ENCODE results near the gene JMJD6.
"Not testable (repeated sequence)": the region's sequence is repeated elsewhere in the genome, so short reads cannot be mapped to it uniquely, and the experiment has no call there.

Gene JMJD6

GRCh38 chr17:76727745-76728456, 1.5 kb upstream of the JMJD6 start:
- no peak for TF ChIP-seq CTCF (IDR thresholded peaks at IDR 0.05; ENCODE audit: low read length, missing control alignments)
- H3K4me3 ChIP-seq (replicated peaks; ENCODE audit: low read depth, low read length): peak overlapping the region; percentile 86
- DNase-seq (ENCODE audit: low read depth): no peak

- peak within 1 kb of the TSS; percentile 86 for H3K4me3 ChIP-seq (replicated peaks; ENCODE audit: low read depth, low read length)
- peak; percentile 57 for TF ChIP-seq CTCF (IDR thresholded peaks at IDR 0.05; ENCODE audit: low read length, missing control alignments)
- peak; percentile 80 for DNase-seq (ENCODE audit: low read depth)
These were observed 641 bp upstream of the JMJD6 start, which contains the start of gene METTL23 for GRCh38 chr17:76726776-76727718. TSS of gene METTL23 (plus strand) at chr17:76726839. CDS start at chr17:76729711, 2,872 bp downstream.

- DNase-seq (ENCODE audit: low read depth): peak; percentile 28
- no peak for TF ChIP-seq CTCF (IDR thresholded peaks at IDR 0.05; ENCODE audit: low read length, missing control alignments)
- H3K4me3 ChIP-seq (replicated peaks; ENCODE audit: low read depth, low read length): peak overlapping the region; percentile 86
These were observed 701 bp downstream of the JMJD6 start for GRCh38 chr17:76725580-76726230.

GRCh38 chr17:76723812-76724211, 2.6 kb downstream of the JMJD6 start:
- no peak overlapping the region for H3K4me3 ChIP-seq (replicated peaks; ENCODE audit: low read depth, low read length)
- no peak for DNase-seq (ENCODE audit: low read depth)
- no peak for TF ChIP-seq CTCF (IDR thresholded peaks at IDR 0.05; ENCODE audit: low read length, missing control alignments)

- not testable (repeated sequence) for H3K4me3 ChIP-seq (replicated peaks; ENCODE audit: low read depth, low read length); DNase-seq (ENCODE audit: low read depth)
These were observed 3.4 kb downstream of the JMJD6 start for GRCh38 chr17:76722977-76723376.

- no peak for TF ChIP-seq CTCF (IDR thresholded peaks at IDR 0.05; ENCODE audit: low read length, missing control alignments)
- DNase-seq (ENCODE audit: low read depth): no peak
- no peak overlapping the region for H3K4me3 ChIP-seq (replicated peaks; ENCODE audit: low read depth, low read length)
These were observed 4.1 kb downstream of the JMJD6 start for GRCh38 chr17:76722279-76722678.

- TF ChIP-seq CTCF (IDR thresholded peaks at IDR 0.05; ENCODE audit: low read length, missing control alignments): no peak
- no peak overlapping the region for H3K4me3 ChIP-seq (replicated peaks; ENCODE audit: low read depth, low read length)
- no peak for DNase-seq (ENCODE audit: low read depth)
These were observed 4.9 kb downstream of the JMJD6 start for GRCh38 chr17:76721463-76721862.

All from fibroblast of pulmonary artery (primary cell).